Superior temporal gyrus (tissue), 1 donor: ENCODE results near the gene EXOSC1.
A peak's percentile ranks its signal among the peaks of the same experiment; 100 is the strongest.
"Not testable (repeated sequence)": the region's sequence is repeated elsewhere in the genome, so short reads cannot be mapped to it uniquely, and the experiment has no call there.

Experiments used
- DNase-seq: peaks from one replicate; pipeline ENCODE4 v3.0.0-alpha.2; 2016; ENCODE audit errors: extremely low spot score

Gene EXOSC1

GRCh38 chr10:97459111-97459510, 13.3 kb upstream of the EXOSC1 start:
- no peak for DNase-seq

GRCh38 chr10:97456686-97457065, 10.9 kb upstream of the EXOSC1 start:
- no peak for DNase-seq

GRCh38 chr10:97456034-97456685, 10.4 kb upstream of the EXOSC1 start:
- DNase-seq, result no peak

GRCh38 chr10:97454330-97455036, 8.7 kb upstream of the EXOSC1 start:
- peak; percentile 26 for DNase-seq

GRCh38 chr10:97452352-97452751, 6.5 kb upstream of the EXOSC1 start:
- DNase-seq, result no peak

GRCh38 chr10:97451605-97452004, 5.8 kb upstream of the EXOSC1 start:
- DNase-seq, result no peak

- DNase-seq, result no peak
Observed at GRCh38 chr10:97450828-97451227, 5.0 kb upstream of the EXOSC1 start.

- no peak for DNase-seq
Observed at GRCh38 chr10:97445357-97445721, 467 bp downstream of the EXOSC1 start.

GRCh38 chr10:97444212-97444611, 1.6 kb downstream of the EXOSC1 start:
- DNase-seq, result no peak

- DNase-seq, result no peak
Observed at GRCh38 chr10:97442277-97442676, 3.5 kb downstream of the EXOSC1 start.

GRCh38 chr10:97435211-97435610, 10.6 kb downstream of the EXOSC1 start:
- DNase-seq, result no peak

GRCh38 chr10:97434557-97434956, 11.2 kb downstream of the EXOSC1 start:
- no peak for DNase-seq

- no peak for DNase-seq
Observed at GRCh38 chr10:97434055-97434454, 11.8 kb downstream of the EXOSC1 start.

- DNase-seq, result no peak
Observed at GRCh38 chr10:97428572-97428981, 17.2 kb downstream of the EXOSC1 start.

- DNase-seq, result no peak
Observed at GRCh38 chr10:97427571-97428179, 18.1 kb downstream of the EXOSC1 start.

GRCh38 chr10:97426776-97427570, 18.8 kb downstream of the EXOSC1 start:
- DNase-seq, result no peak

GRCh38 chr10:97425964-97426775, 19.6 kb downstream of the EXOSC1 start, which contains the start of gene PGAM1:
PGAM1 (plus strand) TSS chr10:97426191; CDS start chr10:97426308, 117 bp downstream.
- DNase-seq, result peak; percentile 96

GRCh38 chr10:97423757-97424098, 22.1 kb downstream of the EXOSC1 start:
- not testable (repeated sequence) for DNase-seq

- no peak for DNase-seq
Observed at GRCh38 chr10:97416565-97416964, 29.2 kb downstream of the EXOSC1 start.

- DNase-seq, result no peak
Observed at GRCh38 chr10:97412891-97413304, 32.9 kb downstream of the EXOSC1 start.

GRCh38 chr10:97411406-97411805, 34.4 kb downstream of the EXOSC1 start:
- no peak for DNase-seq
